ENCODE measurements around the gene SLC10A3.

- TF ChIP-seq, protein P1, sequence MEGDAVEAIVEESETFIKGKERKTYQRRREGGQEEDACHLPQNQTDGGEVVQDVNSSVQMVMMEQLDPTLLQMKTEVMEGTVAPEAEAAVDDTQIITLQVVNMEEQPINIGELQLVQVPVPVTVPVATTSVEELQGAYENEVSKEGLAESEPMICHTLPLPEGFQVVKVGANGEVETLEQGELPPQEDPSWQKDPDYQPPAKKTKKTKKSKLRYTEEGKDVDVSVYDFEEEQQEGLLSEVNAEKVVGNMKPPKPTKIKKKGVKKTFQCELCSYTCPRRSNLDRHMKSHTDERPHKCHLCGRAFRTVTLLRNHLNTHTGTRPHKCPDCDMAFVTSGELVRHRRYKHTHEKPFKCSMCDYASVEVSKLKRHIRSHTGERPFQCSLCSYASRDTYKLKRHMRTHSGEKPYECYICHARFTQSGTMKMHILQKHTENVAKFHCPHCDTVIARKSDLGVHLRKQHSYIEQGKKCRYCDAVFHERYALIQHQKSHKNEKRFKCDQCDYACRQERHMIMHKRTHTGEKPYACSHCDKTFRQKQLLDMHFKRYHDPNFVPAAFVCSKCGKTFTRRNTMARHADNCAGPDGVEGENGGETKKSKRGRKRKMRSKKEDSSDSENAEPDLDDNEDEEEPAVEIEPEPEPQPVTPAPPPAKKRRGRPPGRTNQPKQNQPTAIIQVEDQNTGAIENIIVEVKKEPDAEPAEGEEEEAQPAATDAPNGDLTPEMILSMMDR (IDR thresholded peaks at IDR 0.05): no peak
- no peak for TF ChIP-seq EZH2 (IDR thresholded peaks at IDR 0.05; ENCODE audit: borderline replicate concordance, insufficient read depth, low read depth, low read length, poor library complexity, severe bottlenecking)
These were observed 44.0 kb downstream of the SLC10A3 start for GRCh38 chrX:154446430-154446829.

Measured in B cell (primary cell).